ENCODE results near the gene CNP. TPM values are rescaled to one million over a fixed set of nuclear protein-coding genes. Genes with fewer than 3 reads are reported as not detected.

The CNP gene
- polyA plus RNA-seq, 4 donors, result 13.2 to 38.9 (median 28.4) TPM

Other genes with a start within 250 kb of the CNP start
- gene HAP1, start 232.2 kb upstream of the CNP start, polyA plus RNA-seq, result under 1 TPM; 0.21 to 0.40 (median 0.25) TPM
- 100 to 1,000 TPM; 122 to 316 (median 270) TPM for gene JUP, start 180.1 kb upstream of the CNP start, polyA plus RNA-seq
- gene P3H4, start 154.8 kb upstream of the CNP start, polyA plus RNA-seq, result 10 to 100 TPM in 2 of 4 donors, 1 to 10 TPM in 2; 6.5 to 19.1 (median 11.2) TPM
- gene FKBP10, start 153.8 kb upstream of the CNP start, polyA plus RNA-seq, result 10 to 100 TPM in 2 of 4 donors, 1 to 10 TPM in 1, under 1 TPM in 1; 0.67 to 39.7 (median 8.7) TPM
- gene NT5C3B, start 130.6 kb upstream of the CNP start, polyA plus RNA-seq, result 10 to 100 TPM; 10.5 to 36.0 (median 27.9) TPM
- gene KLHL10, start 129.0 kb upstream of the CNP start, polyA plus RNA-seq, result under 1 TPM in 1 of 4 donors, not detected in 3; 0.15 TPM
- 1 to 10 TPM in 2 of 4 donors, not detected in 2; 1.7 to 5.1 TPM for gene KLHL11, start 101.4 kb upstream of the CNP start, polyA plus RNA-seq
- gene ACLY, start 47.8 kb upstream of the CNP start, polyA plus RNA-seq, result 10 to 100 TPM; 44.0 to 84.9 (median 54.4) TPM
- under 1 TPM in 2 of 4 donors, not detected in 2; 0.28 to 0.50 TPM for gene ODAD4, start 36.2 kb upstream of the CNP start, polyA plus RNA-seq
- gene DNAJC7, start 50.6 kb downstream of the CNP start, polyA plus RNA-seq, result 10 to 100 TPM; 70.0 to 91.2 (median 74.7) TPM
- 10 to 100 TPM; 21.1 to 38.8 (median 26.1) TPM for gene NKIRAS2, start 53.3 kb downstream of the CNP start, polyA plus RNA-seq
- gene C17orf113, start 83.8 kb downstream of the CNP start, polyA plus RNA-seq, result 1 to 10 TPM in 1 of 4 donors, under 1 TPM in 3; 0.22 to 3.4 (median 0.52) TPM
- 1 to 10 TPM in 1 of 4 donors, under 1 TPM in 1, not detected in 2; 0.31 to 2.3 TPM for gene ZNF385C, start 131.7 kb downstream of the CNP start, polyA plus RNA-seq
- gene DHX58, start 145.9 kb downstream of the CNP start, polyA plus RNA-seq, result 10 to 100 TPM; 11.4 to 33.8 (median 13.7) TPM
- 10 to 100 TPM in 3 of 4 donors, 1 to 10 TPM in 1; 8.6 to 40.1 (median 26.2) TPM for gene KAT2A, start 154.6 kb downstream of the CNP start, polyA plus RNA-seq
- under 1 TPM in 2 of 4 donors, not detected in 2; 0.04 to 0.37 TPM for gene HSPB9, start 156.0 kb downstream of the CNP start, polyA plus RNA-seq
- gene RAB5C, start 188.2 kb downstream of the CNP start, polyA plus RNA-seq, result 100 to 1,000 TPM; 177 to 211 (median 199) TPM
- gene KCNH4, start 214.3 kb downstream of the CNP start, polyA plus RNA-seq, result under 1 TPM in 2 of 4 donors, not detected in 2; 0.18 to 0.22 TPM
- gene HCRT, start 218.7 kb downstream of the CNP start, polyA plus RNA-seq, result not detected
- gene GHDC, start 227.7 kb downstream of the CNP start, polyA plus RNA-seq, result 10 to 100 TPM; 10.5 to 35.1 (median 20.3) TPM

Measured in small intestine (tissue), 4 donors.